ENCODE results near the gene MRM3. TPM values are rescaled to one million over a fixed set of nuclear protein-coding genes. Genes with fewer than 3 reads are reported as not detected.
"Not testable (repeated sequence)": the region's sequence is repeated elsewhere in the genome, so short reads cannot be mapped to it uniquely, and the experiment has no call there.

MRM3 gene
- total RNA-seq, 1 donor from 2014 or later, result 7.2 TPM

DNA sequence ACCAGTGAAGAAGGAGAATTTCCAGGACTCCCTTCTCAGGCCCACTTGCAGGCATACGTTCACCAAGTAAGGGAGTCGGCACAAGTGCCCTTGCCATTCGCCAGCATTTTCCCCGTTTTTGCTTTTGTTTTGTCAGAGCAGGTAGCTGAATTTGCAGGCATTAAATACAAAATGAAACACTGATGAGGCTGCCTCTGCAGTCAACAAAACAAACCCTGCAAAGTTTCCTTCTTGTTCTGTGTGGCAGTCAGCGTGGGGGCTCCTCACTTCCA lies 7.9 kb upstream of the MRM3 start:
- peaks cover 8% of the 10 kb centered on the region for H3K4me1 Mint-ChIP-seq (ENCODE audit: low read depth)
- H3K27ac Mint-ChIP-seq (ENCODE audit: unreplicated experiment), result no peak overlapping the region
- no peak for DNase-seq (ENCODE audit: low spot score)
- no peaks in the 10 kb centered on the region for H3K27me3 Mint-ChIP-seq (ENCODE audit: low read depth)
- H3K9me3 Mint-ChIP-seq (ENCODE audit: low read depth), result no peaks in the 10 kb centered on the region
- H3K36me3 Mint-ChIP-seq (ENCODE audit: low read depth), result peaks cover 46% of the 10 kb centered on the region
- H3K4me3 Mint-ChIP-seq (ENCODE audit: unreplicated experiment), result no peak overlapping the region
- TF ChIP-seq, protein P1, sequence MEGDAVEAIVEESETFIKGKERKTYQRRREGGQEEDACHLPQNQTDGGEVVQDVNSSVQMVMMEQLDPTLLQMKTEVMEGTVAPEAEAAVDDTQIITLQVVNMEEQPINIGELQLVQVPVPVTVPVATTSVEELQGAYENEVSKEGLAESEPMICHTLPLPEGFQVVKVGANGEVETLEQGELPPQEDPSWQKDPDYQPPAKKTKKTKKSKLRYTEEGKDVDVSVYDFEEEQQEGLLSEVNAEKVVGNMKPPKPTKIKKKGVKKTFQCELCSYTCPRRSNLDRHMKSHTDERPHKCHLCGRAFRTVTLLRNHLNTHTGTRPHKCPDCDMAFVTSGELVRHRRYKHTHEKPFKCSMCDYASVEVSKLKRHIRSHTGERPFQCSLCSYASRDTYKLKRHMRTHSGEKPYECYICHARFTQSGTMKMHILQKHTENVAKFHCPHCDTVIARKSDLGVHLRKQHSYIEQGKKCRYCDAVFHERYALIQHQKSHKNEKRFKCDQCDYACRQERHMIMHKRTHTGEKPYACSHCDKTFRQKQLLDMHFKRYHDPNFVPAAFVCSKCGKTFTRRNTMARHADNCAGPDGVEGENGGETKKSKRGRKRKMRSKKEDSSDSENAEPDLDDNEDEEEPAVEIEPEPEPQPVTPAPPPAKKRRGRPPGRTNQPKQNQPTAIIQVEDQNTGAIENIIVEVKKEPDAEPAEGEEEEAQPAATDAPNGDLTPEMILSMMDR (IDR thresholded peaks at IDR 0.05), result no peak

DNA sequence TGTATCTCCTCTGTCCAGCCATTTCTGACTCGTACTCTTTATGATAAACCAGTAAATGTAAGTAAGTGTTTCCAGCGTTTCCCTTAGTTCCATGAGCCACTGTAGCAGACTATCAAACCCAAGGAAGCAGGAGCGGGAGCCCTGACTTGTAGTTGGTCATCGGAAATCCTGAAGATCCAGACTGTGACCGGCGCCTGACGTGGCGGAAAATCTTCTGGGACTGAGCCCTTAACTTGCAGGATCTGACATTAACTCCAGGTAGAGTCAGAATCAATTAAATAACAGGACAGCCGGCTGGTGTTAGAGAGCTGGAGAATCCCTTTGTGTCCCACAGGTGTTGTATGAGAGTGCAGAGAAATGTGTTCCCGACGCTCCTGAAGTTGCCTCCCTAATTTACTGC lies 4.1 kb upstream of the MRM3 start:
- no peaks in the 10 kb centered on the region for H3K27me3 Mint-ChIP-seq (ENCODE audit: low read depth)
- no peak overlapping the region for H3K27ac Mint-ChIP-seq (ENCODE audit: unreplicated experiment)
- H3K9me3 Mint-ChIP-seq (ENCODE audit: low read depth), result no peaks in the 10 kb centered on the region
- peaks cover 26% of the 10 kb centered on the region for H3K36me3 Mint-ChIP-seq (ENCODE audit: low read depth)
- H3K4me1 Mint-ChIP-seq (ENCODE audit: low read depth), result peaks cover 20% of the 10 kb centered on the region
- no peak overlapping the region for H3K4me3 Mint-ChIP-seq (ENCODE audit: unreplicated experiment)
- TF ChIP-seq, protein P1 (IDR thresholded peaks at IDR 0.05), result no peak
- no peak for DNase-seq (ENCODE audit: low spot score)

DNA sequence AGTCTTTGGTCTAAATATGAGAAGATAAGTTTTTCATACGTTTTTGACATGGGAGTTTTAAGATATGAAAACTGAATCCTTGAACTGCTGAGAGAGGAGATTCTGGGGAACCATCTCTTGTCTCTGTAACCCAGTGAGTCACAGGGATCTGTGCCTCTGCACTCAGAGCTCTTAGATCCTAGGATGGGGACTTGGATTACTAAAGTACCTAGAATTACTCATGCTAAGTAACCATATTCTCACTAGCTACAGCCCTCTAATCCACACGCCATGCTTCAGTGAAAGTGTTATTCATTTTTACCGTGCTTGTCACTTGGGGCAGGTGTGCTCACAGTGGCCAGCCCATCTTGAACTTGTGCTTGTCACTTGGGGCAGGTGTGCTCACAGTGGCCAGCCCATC lies 2.0 kb downstream of the MRM3 start:
- Mint-ChIP-seq H3K27me3 (ENCODE audit: low read depth) (no peaks in the 10 kb centered on the region), H3K9me3 (ENCODE audit: low read depth) (no peaks in the 10 kb centered on the region), H3K36me3 (ENCODE audit: low read depth) (no peaks in the 10 kb centered on the region), H3K4me1 (ENCODE audit: low read depth) (peaks cover 26% of the 10 kb centered on the region), H3K4me3 (ENCODE audit: unreplicated experiment) (peak overlapping the region; percentile 15), H3K27ac (ENCODE audit: unreplicated experiment) (no peak overlapping the region)
- DNase-seq (ENCODE audit: low spot score), result no peak
- TF ChIP-seq, protein P1 (IDR thresholded peaks at IDR 0.05), result no peak

DNA sequence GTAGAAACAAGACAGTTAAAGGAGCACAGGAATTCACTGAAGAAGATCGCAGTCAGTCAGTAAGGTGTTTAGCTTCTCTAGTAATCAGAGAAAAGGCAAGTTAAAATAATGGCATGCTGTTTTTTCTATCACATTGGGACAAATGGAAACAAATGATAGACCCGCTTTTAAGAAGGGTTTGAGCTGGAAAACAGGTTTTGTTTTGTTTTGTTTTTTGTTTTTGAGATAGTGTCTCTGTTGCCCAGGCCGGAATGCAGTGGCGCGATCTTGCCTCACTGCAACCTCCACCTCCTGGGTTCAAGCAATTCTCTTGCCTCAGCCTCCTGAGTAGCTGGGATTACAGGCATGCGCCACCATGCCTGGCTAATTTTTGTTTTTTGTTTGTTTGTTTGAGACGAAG lies 3.7 kb downstream of the MRM3 start:
- not testable (repeated sequence) for H3K36me3 Mint-ChIP-seq (ENCODE audit: low read depth); H3K9me3 Mint-ChIP-seq (ENCODE audit: low read depth); H3K27me3 Mint-ChIP-seq (ENCODE audit: low read depth); H3K27ac Mint-ChIP-seq (ENCODE audit: unreplicated experiment); DNase-seq (ENCODE audit: low spot score); H3K4me3 Mint-ChIP-seq (ENCODE audit: unreplicated experiment)
- H3K4me1 Mint-ChIP-seq (ENCODE audit: low read depth), result peaks cover 26% of the 10 kb centered on the region

DNA sequence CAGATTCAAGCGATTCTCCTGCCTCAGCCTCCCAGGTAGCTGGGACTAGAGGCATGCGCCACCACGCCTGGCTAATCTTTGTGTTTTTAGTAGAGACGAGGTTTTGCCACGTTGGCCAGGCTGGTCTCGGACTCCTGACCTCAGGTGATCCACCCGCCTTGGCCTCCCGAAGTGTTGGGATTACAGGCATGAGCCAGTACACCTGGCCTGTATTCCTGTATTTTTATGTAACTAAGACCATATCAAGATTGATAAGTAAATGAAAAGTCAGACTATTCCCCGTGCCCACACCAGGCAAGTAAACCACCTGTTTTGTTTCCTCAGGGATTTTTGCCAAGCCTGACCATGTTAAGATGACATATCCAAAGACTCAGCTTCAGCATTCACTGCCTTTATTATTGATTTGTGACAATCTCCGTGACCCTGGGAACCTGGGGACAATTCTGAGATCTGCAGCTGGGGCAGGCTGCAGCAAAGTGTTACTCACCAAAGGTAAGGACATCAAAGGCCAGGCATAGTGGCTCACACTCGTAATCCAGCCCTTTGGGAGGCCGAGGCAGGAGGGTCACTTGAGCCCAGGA lies 5.6 kb downstream of the MRM3 start:
- no peaks in the 10 kb centered on the region for H3K9me3 Mint-ChIP-seq (ENCODE audit: low read depth)
- H3K36me3 Mint-ChIP-seq (ENCODE audit: low read depth), result peaks cover 2% of the 10 kb centered on the region
- TF ChIP-seq, protein P1 (IDR thresholded peaks at IDR 0.05), result no peak
- no peak overlapping the region for H3K27ac Mint-ChIP-seq (ENCODE audit: unreplicated experiment)
- H3K4me3 Mint-ChIP-seq (ENCODE audit: unreplicated experiment), result no peak overlapping the region
- no peak for DNase-seq (ENCODE audit: low spot score)
- H3K4me1 Mint-ChIP-seq (ENCODE audit: low read depth), result peaks cover 18% of the 10 kb centered on the region
- H3K27me3 Mint-ChIP-seq (ENCODE audit: low read depth), result no peaks in the 10 kb centered on the region

DNA sequence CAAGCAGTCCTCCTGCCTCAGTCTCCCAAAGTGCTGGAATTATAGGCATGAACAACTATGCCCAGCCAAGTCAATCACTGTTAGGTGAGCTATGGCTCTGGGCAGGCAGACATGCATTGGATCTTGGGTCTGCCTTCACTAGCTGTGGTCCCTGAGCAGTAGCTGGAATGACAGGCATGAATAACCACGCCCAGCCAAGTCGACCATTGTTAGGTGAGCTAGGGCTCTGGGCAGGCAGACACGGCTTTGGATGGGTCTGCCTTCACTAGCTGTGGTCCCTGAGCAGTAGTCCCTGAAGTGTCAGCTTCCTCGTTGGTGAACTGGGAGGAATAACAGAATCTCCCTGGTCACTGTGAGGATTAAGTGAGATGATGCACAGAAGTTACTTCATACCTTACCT lies 6.4 kb downstream of the MRM3 start:
- TF ChIP-seq, protein P1 (IDR thresholded peaks at IDR 0.05), result no peak
- H3K27ac Mint-ChIP-seq (ENCODE audit: unreplicated experiment), result no peak overlapping the region

More for the DNA sequence above, 6.4 kb downstream of the MRM3 start:
- H3K4me3 Mint-ChIP-seq (ENCODE audit: unreplicated experiment), result no peak overlapping the region
- H3K36me3 Mint-ChIP-seq (ENCODE audit: low read depth), result peaks cover 2% of the 10 kb centered on the region
- no peaks in the 10 kb centered on the region for H3K27me3 Mint-ChIP-seq (ENCODE audit: low read depth)
- H3K9me3 Mint-ChIP-seq (ENCODE audit: low read depth), result no peaks in the 10 kb centered on the region
- no peak for DNase-seq (ENCODE audit: low spot score)
- peaks cover 11% of the 10 kb centered on the region for H3K4me1 Mint-ChIP-seq (ENCODE audit: low read depth)

All from chondrocyte (in vitro differentiated cells).